GM12872 (cell line): ENCODE measurements around the gene YES1.

Experiments
- CTCF ChIP-seq: IDR thresholded peaks from 3 replicates; pipeline ENCODE4 v1.5.1; 2011; ENCODE audit warnings: low read depth, mild to moderate bottlenecking, low read length, moderate library complexity; ENCODE audit not compliant: insufficient read depth

YES1 gene

GRCh38 chr18:773980-774624 is 37.9 kb downstream of the YES1 start:
- TF ChIP-seq CTCF: no peak

GRCh38 chr18:770583-770961 is 41.5 kb downstream of the YES1 start:
- TF ChIP-seq CTCF: no peak

GRCh38 chr18:767961-768360 is 44.1 kb downstream of the YES1 start:
- TF ChIP-seq CTCF: no peak

- TF ChIP-seq CTCF: no peak
These were observed 44.8 kb downstream of the YES1 start for GRCh38 chr18:767084-767882.

- TF ChIP-seq CTCF: no peak
These were observed 45.5 kb downstream of the YES1 start for GRCh38 chr18:766550-766860.

GRCh38 chr18:765764-766549 is 46.1 kb downstream of the YES1 start:
- no peak for TF ChIP-seq CTCF

- TF ChIP-seq CTCF: no peak
These were observed 56.5 kb downstream of the YES1 start for GRCh38 chr18:755506-755905.
